DMS53 (cell line): ENCODE results near the gene PAPPA2.
"Not testable (repeated sequence)": the region's sequence is repeated elsewhere in the genome, so short reads cannot be mapped to it uniquely, and the experiment has no call there.

Experiments
- DNase-seq: peaks from one replicate; lab custom pipeline; 2025; lab: John Stamatoyannopoulos, UW

The PAPPA2 gene

GRCh38 chr1:176551146-176551545 lies 88.2 kb downstream of the PAPPA2 start:
- DNase-seq: no peak

DNA sequence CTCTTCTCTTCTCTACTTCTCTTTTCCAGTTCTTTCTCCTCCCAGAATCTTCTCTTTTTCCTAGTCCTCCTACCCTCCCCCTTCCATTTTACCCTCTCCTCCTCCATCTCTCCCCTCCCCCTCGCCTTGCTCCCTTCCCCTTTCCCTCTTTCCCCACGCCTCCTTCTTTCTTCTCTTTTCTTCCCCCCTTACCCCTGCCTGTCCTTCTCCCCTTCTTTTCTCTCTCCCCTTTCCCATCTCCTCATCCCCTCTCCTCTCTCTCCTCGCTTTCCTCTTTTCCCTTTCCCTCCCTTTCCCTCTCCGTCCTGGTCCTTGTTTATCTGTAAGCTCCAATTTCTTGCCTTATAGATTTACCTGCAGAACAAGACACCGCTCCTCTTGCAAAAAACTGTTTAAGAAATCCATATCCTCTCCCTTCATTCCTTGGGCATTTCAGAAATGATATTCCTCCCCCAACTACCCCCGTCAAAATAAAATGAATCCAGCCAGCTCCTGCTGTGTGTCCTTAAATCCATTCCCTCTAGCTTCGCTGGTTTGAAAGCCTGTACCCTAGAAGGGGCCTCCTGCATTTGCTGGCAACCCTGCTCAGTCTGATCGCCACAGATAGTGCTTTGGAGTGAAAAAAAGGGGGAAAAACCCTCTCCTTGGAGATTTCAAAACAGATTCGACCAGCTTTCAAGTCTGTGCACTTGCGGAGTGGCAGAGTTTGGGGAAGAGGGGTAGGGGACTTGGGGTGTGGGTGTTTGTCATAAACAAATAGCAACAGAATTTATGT lies 89.4 kb downstream of the PAPPA2 start:
- no peak for DNase-seq

- no peak for DNase-seq
These were observed 90.0 kb downstream of the PAPPA2 start for GRCh38 chr1:176552999-176553398.

DNA sequence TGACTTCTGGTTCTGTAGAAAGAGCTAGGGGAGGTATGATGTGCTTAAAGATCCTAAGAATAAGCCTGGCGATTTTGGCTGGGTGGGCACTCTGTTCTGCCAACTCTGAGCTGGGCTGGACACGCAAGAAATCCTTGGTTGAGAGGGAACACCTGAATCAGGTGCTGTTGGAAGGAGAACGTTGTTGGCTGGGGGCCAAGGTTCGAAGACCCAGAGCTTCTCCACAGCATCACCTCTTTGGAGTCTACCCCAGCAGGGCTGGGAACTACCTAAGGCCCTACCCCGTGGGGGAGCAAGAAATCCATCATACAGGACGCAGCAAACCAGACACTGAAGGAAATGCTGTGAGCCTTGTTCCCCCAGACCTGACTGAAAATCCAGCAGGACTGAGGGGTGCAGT lies 93.3 kb downstream of the PAPPA2 start:
- no peak for DNase-seq

DNA sequence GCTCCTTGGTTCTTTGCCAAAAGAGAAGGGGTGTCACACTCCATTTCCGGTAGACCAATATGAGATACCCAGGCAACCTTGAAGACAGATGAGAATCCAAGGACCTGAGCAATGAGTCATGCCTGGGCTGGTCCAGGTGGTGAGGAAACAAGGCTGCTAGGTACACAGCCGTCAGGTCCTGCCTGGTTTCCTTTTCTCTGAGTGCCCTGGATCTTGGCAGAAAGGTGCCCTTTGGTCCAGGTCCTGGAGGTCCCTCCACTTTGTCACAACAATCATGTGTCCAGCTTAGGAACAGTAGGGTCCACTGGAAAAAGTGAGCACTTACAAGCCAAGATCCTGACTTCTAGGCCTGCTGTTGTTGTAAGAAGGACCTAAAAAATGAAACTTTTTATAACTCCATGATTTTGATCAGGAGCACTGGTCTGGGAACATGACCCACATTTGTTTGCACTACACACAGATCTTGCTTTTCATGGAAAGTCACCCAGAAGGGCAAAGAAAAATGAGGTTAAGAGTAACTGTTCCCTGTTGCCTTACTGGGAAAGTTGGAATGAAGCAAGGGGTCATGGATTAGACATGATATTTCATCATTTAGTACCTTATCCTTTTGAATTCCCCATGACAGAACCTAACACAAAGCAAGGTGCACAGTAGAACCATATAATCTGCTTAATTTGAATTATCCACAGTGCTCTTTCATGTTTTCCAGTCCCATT lies 94.7 kb downstream of the PAPPA2 start:
- peak; percentile 51 for DNase-seq

- no peak for DNase-seq
These were observed 95.6 kb downstream of the PAPPA2 start for GRCh38 chr1:176558561-176558960.

GRCh38 chr1:176559474-176559873 lies 96.5 kb downstream of the PAPPA2 start:
- DNase-seq: no peak

- peak; percentile 82 for DNase-seq
These were observed 96.9 kb downstream of the PAPPA2 start for GRCh38 chr1:176559878-176560277.

DNA sequence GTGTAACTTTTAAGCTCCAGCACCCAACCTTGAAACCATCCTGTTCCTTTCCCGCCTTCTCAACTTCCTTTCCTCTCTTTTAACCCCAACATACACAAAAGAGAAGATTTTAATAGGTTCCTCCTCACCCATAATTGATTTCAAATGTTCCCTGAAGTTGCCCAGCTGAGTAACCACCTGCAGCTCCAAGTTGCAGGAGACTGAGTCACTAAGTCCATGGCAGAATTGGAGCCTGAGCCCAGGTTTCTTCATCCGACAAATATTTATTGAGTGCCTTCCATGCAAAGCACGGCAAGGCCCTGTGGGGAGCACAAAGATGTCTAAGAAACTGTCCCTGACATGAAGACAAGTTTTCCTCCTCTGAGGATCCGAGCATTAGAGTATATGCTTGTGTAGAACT lies 97.7 kb downstream of the PAPPA2 start:
- no peak for DNase-seq

- DNase-seq: not testable (repeated sequence)
These were observed 98.8 kb downstream of the PAPPA2 start for GRCh38 chr1:176561761-176562160.

GRCh38 chr1:176566004-176566975 lies 103.3 kb downstream of the PAPPA2 start:
- DNase-seq: no peak

GRCh38 chr1:176567190-176567794 lies 104.3 kb downstream of the PAPPA2 start:
- DNase-seq: peak; percentile 75

- no peak for DNase-seq
These were observed 105.2 kb downstream of the PAPPA2 start for GRCh38 chr1:176568185-176568584.

- no peak for DNase-seq
These were observed 111.8 kb downstream of the PAPPA2 start for GRCh38 chr1:176574756-176575155.

DNA sequence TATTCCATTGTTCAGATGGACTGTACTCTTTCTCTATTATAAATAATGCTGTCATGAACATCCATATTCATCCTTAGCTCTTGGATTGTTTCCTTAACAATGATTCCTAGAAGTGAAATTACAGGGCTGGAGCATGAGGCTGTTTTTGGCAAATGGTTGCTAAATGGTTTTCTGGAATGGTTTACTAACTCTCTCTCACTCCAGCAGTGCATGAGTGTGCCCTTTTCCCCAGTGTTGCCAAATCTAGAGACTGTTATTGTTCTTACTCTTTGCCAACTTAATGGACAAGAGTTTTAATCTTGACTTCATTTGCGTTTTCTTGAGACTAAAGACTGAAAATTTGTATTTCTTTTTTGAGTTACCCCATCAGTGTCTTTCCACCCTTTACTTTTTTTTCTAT lies 113.0 kb downstream of the PAPPA2 start:
- no peak for DNase-seq

DNA sequence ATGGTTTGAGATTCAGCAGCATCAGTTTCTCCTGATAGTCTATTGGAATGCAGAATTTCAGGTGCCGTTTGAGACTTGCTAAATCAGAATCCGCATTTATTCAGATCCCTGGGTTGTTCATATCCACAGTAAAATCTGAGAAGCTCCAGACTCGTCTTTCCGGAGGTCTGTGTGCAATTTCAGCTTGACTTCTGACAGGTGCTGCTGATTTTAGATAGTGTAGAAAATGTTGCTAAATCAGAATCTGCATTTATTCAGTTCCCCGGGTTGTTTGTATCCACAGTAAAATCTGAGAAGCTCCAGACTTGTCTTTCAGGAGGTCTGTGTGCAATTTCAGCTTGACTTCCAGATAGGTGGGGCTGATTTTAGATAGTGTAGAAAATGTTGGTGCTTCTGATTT lies 113.7 kb downstream of the PAPPA2 start:
- DNase-seq: no peak

GRCh38 chr1:176577646-176578197 lies 114.7 kb downstream of the PAPPA2 start:
- no peak for DNase-seq

GRCh38 chr1:176579087-176579486 lies 116.1 kb downstream of the PAPPA2 start:
- no peak for DNase-seq

GRCh38 chr1:176595217-176595616 lies 132.2 kb downstream of the PAPPA2 start:
- no peak for DNase-seq

DNA sequence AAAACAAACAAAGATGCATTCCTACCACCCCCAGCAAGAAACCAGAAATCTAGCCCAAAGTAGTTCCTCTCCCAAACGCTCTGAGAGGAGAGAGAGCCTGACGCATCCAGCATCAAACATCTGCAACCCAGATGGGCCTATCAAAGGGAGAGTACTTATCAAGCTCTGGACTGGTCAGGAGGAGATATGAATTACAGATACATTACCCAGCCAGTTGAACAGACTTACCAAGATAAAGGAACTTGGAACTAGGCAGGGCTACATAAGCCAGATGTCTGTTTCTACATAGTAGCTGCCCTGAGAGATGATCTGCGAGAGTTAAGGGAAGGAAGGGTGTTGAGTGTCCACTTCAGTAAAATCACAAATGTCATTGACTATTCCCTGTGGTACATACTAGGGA lies 138.4 kb downstream of the PAPPA2 start:
- no peak for DNase-seq

- no peak for DNase-seq
These were observed 139.5 kb downstream of the PAPPA2 start for GRCh38 chr1:176602388-176603004.
